ENCODE data around the gene LRRC27.

The LRRC27 gene

GRCh38 chr10:132360766-132361447, 28.9 kb downstream of the LRRC27 start:
- no peak for DNase-seq

- no peak for DNase-seq
These were observed 29.6 kb downstream of the LRRC27 start for GRCh38 chr10:132361581-132362101.

- no peak for DNase-seq
These were observed 30.2 kb downstream of the LRRC27 start for GRCh38 chr10:132362151-132362611.

- DNase-seq: no peak
These were observed 31.4 kb downstream of the LRRC27 start for GRCh38 chr10:132363376-132363775.

GRCh38 chr10:132363921-132364593, 32.1 kb downstream of the LRRC27 start:
- DNase-seq: no peak

- DNase-seq: no peak
These were observed 32.6 kb downstream of the LRRC27 start for GRCh38 chr10:132364594-132364970.

- no peak for DNase-seq
These were observed 33.1 kb downstream of the LRRC27 start for GRCh38 chr10:132365102-132365501.

GRCh38 chr10:132366006-132366405, 34.0 kb downstream of the LRRC27 start:
- DNase-seq: no peak

- DNase-seq: no peak
These were observed 34.5 kb downstream of the LRRC27 start for GRCh38 chr10:132366499-132366898.

GRCh38 chr10:132368391-132368790, 36.4 kb downstream of the LRRC27 start:
- DNase-seq: no peak

GRCh38 chr10:132368881-132369635, 37.1 kb downstream of the LRRC27 start:
- DNase-seq: no peak

- DNase-seq: no peak
These were observed 37.7 kb downstream of the LRRC27 start for GRCh38 chr10:132369636-132370185.

GRCh38 chr10:132370426-132371340, 38.7 kb downstream of the LRRC27 start:
- DNase-seq: no peak

GRCh38 chr10:132371641-132372081, 39.7 kb downstream of the LRRC27 start:
- DNase-seq: no peak

GRCh38 chr10:132372516-132373095, 40.6 kb downstream of the LRRC27 start:
- no peak for DNase-seq

- DNase-seq: no peak
These were observed 41.4 kb downstream of the LRRC27 start for GRCh38 chr10:132373241-132373955.

- no peak for DNase-seq
These were observed 42.2 kb downstream of the LRRC27 start for GRCh38 chr10:132374176-132374575.

- no peak for DNase-seq
These were observed 42.6 kb downstream of the LRRC27 start for GRCh38 chr10:132374612-132375011.

GRCh38 chr10:132375116-132375794, 43.3 kb downstream of the LRRC27 start:
- no peak for DNase-seq

GRCh38 chr10:132375795-132376297, 43.9 kb downstream of the LRRC27 start:
- DNase-seq: no peak

Measured in NCI-H524 treated with DMSO at 0.1 percent for 48 hours (cell line).